SJCRH30 (cell line): ENCODE results near the gene GOLGA6L10. TPM values are rescaled to one million over a fixed set of nuclear protein-coding genes. Genes with fewer than 3 reads are reported as not detected.
"Not testable (repeated sequence)": the region's sequence is repeated elsewhere in the genome, so short reads cannot be mapped to it uniquely, and the experiment has no call there.

Experiments used
- DNase-seq, 2 experiments: peaks; one replicate each; pipeline ENCODE4 v3.0.0-alpha.2; 2015 to 2020
- H3K27ac ChIP-seq: fragments of 250-450 bp; sonication (Bioruptor Pico); 2 replicates; pipeline ENCODE4 v1.5.1; 2020; ENCODE audit warnings: mild to moderate bottlenecking, moderate library complexity
- H3K27me3 ChIP-seq: fragments of 250-450 bp; sonication (Bioruptor Pico); 2 replicates; pipeline ENCODE4 v1.5.1; 2020; ENCODE audit warnings: mild to moderate bottlenecking, moderate library complexity
- H3K36me3 ChIP-seq: fragments of 250-450 bp; sonication (Bioruptor Pico); 2 replicates; pipeline ENCODE4 v1.5.1; 2020; ENCODE audit warnings: mild to moderate bottlenecking, moderate library complexity
- H3K4me1 ChIP-seq: fragments of 250-450 bp; sonication (Bioruptor Pico); 2 replicates; pipeline ENCODE4 v1.5.1; 2020; ENCODE audit warnings: mild to moderate bottlenecking, moderate library complexity
- H3K4me3 ChIP-seq: fragments of 250-450 bp; sonication (Bioruptor Pico); 2 replicates; pipeline ENCODE4 v1.5.1; 2020; ENCODE audit warnings: mild to moderate bottlenecking, moderate library complexity
- H3K9me3 ChIP-seq: fragments of 250-450 bp; sonication (Bioruptor Pico); replicated peaks from 2 replicates; pipeline ENCODE4 v1.5.1; 2020; ENCODE audit warnings: mild to moderate bottlenecking, moderate library complexity
- total RNA-seq: library from RNA; depleted of rRNA; stranded (reverse); fragments of >200 nt; shearing (Covaris generic); gene quantifications from 2 replicates; pipeline ENCODE4 v1.2.3, GENCODE V29; 2014; rRNA removed

Gene GOLGA6L10
- total RNA-seq, 1 experiment from 2014 or later = 0.10 TPM

DNA sequence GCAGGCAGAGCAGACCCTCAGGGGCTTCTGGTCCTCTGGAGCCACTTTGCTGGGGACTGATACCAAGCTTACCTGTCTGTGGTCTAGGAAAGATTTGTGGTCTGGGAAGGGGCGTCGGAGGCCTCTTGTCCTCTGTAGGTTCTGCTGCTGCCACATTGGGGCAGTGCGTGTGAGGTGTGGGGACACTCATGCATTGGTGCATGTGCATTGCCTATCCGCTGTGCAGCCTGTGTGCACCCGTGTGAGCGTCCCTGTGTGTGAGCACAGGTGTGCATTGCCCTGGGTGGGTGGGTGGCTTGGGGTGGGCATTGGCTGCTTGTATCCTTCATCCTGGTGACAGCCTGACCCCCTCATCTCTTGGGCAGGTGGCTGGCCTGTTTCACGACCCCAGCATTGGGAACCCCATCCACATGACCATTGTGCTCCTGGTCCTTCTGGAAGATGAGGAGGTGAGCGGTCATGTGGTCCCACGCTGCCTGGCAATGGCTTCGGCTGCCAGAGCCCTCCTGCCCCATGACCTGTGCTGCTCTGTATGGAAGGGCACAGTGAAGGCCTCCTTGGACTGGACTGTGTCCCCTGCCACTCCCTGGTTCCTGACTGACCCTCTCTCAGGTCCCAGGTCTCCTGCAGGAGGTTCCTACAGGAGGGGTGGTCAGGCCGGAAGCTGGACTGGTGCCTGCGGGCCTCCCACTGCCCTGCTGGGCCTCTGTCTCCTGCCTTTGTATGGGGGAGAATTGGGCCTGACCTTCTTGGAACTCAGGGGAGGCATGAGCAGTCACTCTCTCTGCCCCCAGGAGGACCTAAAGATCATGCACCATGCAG lies 45.1 kb downstream of the GOLGA6L10 start:
- 0 out of 2 replicates have a peak, but pooled peaks cover 3% of the 10 kb centered on the region for H3K27me3 ChIP-seq
- no peaks in the 10 kb centered on the region for H3K4me1 ChIP-seq
- H3K9me3 ChIP-seq = no peaks in the 10 kb centered on the region
- no peak overlapping the region for H3K4me3 ChIP-seq
- H3K36me3 ChIP-seq = no peaks in the 10 kb centered on the region
- H3K27ac ChIP-seq = no peak overlapping the region
- DNase-seq = no peak

DNA sequence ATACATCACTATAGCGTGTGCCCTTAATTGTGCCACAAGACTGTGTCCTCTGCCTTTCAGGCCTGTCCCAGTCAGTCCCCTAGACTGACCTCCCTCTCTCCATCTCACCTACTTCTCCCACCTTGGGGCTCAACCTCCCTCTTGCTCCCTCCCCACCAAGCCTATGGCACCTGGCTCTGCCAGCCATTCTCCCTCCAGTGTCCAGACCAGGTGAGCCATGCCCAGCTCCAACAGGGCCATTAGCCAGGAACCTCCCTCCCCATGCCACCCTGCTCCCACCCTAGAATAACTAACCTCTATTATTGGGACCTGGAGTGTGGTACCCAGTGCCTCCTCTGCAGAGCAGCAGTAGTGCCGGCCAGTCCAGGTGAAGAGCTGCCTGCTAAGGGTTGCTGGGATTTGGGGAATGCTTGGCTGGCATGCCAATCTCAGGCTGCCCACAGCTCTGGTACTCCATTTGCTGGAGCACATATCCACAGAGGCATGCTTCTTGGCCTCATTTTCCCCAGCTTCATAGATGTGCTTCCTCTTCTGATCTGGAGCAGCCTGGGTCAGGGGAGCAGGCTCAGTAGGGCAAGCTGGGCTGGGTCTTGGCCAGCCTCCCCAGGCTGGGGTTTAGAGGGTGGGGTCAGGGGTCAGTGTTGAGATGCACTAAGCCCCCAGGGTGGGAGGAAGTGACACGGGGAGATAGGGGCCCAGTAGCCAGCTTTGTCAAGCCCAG lies 47.8 kb downstream of the GOLGA6L10 start:
- H3K36me3 ChIP-seq = no peaks in the 10 kb centered on the region
- H3K4me3 ChIP-seq = no peak overlapping the region
- no peaks in the 10 kb centered on the region for H3K4me1 ChIP-seq
- DNase-seq = no peak
- no peaks in the 10 kb centered on the region for H3K27me3 ChIP-seq
- H3K27ac ChIP-seq = no peak overlapping the region
- H3K9me3 ChIP-seq = no peaks in the 10 kb centered on the region

DNA sequence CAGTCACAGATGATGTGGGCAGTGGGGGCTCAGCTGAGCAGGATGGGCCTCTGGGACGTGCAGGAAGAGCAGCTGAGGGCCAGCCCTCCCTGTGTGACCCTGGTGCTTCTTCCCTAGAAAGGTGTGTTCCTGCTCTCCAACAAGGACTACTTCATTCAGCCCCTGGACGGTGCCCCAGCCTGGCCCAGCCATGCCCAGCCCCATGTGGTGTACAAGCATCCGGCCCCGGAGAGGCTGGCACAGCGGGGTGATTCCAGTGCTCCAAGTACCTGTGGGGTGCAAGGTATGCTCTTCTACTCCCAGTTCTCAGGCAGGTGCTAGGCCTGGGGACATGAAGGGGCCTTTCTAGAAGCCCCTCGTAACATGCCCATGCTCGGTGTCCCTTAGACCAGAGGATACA lies 48.4 kb downstream of the GOLGA6L10 start:
- no peak overlapping the region for H3K4me3 ChIP-seq
- no peaks in the 10 kb centered on the region for H3K36me3 ChIP-seq
- no peak overlapping the region for H3K27ac ChIP-seq
- DNase-seq = no peak
- no peaks in the 10 kb centered on the region for H3K9me3 ChIP-seq
- H3K4me1 ChIP-seq = no peaks in the 10 kb centered on the region
- H3K27me3 ChIP-seq = no peaks in the 10 kb centered on the region

DNA sequence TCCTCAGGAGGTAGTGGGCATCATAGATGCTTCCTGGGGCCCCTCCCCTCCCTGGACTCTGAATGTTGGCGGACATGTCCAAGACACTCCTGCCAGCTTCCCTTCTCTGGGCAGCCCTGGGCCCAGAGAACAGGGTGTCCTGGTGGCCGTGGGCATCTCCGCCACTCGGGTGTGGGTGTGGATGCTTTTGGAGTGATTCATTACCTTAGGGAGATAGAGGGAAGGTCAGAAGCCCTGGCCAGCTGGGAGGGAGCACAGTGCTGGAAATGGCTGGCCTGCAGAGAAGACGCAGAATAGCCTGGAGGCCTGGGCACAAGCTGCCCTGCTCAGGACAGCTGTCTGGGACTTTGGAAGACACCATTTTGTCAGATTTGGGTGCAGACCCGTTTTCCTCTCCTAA lies 48.9 kb downstream of the GOLGA6L10 start:
- not testable (repeated sequence) for H3K9me3 ChIP-seq, H3K4me3 ChIP-seq, DNase-seq, H3K27ac ChIP-seq, H3K27me3 ChIP-seq, H3K4me1 ChIP-seq, H3K36me3 ChIP-seq

DNA sequence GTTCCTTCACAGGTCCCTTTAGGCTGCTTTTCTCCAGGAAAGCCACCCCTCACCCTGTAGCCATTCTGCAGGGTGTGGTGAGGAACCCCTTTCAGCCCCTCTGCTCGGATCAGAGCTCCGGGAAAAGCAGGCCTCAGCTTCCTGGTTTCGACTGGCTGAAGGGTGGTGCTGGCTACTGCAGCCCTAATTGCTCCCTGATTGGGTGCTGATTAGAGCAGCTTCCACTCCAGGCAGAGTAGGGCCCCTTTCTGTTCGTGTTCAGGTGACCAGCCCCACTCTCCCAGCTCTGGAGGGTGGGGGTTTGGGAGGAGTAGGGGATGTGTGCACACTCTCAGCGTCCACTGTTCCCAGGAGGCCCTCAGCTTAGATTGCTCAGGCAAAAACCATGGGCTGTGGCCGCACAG lies 49.8 kb downstream of the GOLGA6L10 start:
- not testable (repeated sequence) for H3K9me3 ChIP-seq, DNase-seq, H3K4me1 ChIP-seq, H3K27ac ChIP-seq, H3K36me3 ChIP-seq, H3K27me3 ChIP-seq, H3K4me3 ChIP-seq

DNA sequence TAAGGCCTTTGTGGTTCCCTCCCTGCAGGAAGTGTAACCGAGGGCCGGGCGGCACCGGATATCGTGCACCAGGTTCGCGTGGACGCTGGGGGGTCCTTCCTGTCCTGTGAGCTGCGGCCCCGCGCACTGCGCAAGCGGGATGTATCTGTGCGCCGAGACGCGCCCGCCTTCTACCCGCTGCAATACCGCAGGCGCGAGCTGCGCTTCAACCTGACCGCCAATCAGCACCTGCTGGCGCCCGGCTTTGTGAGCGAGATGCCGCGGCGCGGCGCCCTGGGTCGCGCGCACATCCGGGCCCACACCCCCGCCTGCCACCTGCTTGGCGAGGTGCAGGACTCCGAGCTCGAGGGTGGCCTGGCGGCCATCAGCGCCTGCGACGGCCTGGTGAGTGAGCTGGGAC lies 50.8 kb downstream of the GOLGA6L10 start:
- Histone ChIP-seq H3K27me3 (no peaks in the 10 kb centered on the region), H3K27ac (no peak overlapping the region), H3K4me3 (no peak overlapping the region), H3K9me3 (no peaks in the 10 kb centered on the region), H3K36me3 (no peaks in the 10 kb centered on the region), H3K4me1 (no peaks in the 10 kb centered on the region)
- no peak for DNase-seq

DNA sequence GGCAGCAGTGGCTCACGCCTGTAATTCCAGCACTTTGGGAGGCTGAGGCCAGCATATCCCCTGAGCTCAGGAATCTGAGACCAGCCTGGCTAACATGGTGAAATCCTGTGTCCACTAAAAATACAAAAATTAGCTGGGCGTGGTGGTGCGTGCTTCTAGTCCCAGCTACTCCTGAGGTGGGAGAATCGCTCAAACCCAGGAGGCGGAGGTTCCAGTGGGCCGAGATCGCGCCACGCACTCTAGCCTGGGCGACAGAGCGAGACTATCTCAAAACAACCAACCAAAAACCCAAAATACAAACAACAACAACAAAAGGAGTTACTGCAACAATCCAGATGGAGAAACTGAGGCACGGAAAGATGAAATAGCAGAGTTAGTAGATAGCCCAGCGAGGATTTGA lies 51.2 kb downstream of the GOLGA6L10 start:
- Histone ChIP-seq H3K9me3 (no peaks in the 10 kb centered on the region), H3K27ac (no peak overlapping the region), H3K36me3 (no peaks in the 10 kb centered on the region), H3K4me1 (no peaks in the 10 kb centered on the region), H3K27me3 (no peaks in the 10 kb centered on the region), H3K4me3 (no peak overlapping the region)
- DNase-seq = no peak

DNA sequence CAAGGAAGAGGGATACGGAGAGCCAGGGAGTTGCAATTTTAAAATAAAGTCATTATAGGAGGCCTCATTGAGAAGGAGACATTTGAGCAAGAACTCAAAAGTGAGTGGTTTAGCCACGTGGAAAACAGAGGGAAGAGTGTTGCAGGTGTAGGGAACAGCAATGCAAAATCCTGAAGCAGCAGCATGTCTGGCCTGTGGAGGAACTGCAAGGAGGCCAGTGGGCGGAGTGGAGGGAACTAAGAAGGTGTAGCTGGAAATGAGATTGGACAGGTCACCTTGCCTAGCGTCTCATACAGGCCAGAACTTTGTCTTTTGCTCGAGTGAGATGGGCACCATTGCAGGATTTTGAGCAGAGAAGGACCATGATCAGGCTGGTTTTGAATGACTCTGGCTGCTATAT lies 51.7 kb downstream of the GOLGA6L10 start:
- no peak for DNase-seq
- H3K9me3 ChIP-seq = no peaks in the 10 kb centered on the region
- H3K36me3 ChIP-seq = no peaks in the 10 kb centered on the region
- H3K4me3 ChIP-seq = no peak overlapping the region
- H3K4me1 ChIP-seq = no peaks in the 10 kb centered on the region
- no peak overlapping the region for H3K27ac ChIP-seq
- no peaks in the 10 kb centered on the region for H3K27me3 ChIP-seq

DNA sequence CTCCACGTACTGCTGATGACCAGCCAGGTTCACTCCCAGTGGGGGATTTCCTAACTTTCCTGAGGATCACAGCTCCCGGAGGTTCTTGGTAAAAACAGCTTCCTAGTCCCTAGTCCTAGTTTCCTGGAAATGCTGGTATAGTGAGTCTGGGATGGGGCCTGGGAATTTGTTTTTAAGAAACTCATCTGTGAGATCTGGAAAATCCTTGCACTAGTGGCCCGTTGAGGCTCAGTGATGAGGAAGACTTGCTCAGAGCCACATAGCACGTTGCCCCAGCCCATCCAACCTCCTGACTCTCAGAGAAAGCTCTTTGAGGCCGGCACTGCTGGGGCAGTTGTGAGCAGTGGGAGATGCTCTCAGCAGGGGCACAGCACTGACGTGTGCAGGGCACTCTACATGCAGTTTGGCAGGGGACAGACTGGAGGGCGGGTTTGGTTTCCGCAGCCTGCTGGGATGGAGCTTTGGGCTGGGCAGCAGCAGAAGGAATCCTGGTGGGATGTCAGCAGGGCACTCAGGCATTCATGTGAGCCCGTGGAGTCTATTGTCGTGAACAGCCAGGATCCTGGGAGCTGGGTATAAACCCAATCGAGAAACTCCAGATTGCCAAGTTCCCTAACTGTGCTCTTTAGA lies 55.1 kb downstream of the GOLGA6L10 start:
- Histone ChIP-seq H3K36me3 (no peaks in the 10 kb centered on the region), H3K4me1 (no peaks in the 10 kb centered on the region), H3K27me3 (no peaks in the 10 kb centered on the region), H3K27ac (no peak overlapping the region), H3K9me3 (no peaks in the 10 kb centered on the region), H3K4me3 (no peak overlapping the region)
- DNase-seq = no peak

DNA sequence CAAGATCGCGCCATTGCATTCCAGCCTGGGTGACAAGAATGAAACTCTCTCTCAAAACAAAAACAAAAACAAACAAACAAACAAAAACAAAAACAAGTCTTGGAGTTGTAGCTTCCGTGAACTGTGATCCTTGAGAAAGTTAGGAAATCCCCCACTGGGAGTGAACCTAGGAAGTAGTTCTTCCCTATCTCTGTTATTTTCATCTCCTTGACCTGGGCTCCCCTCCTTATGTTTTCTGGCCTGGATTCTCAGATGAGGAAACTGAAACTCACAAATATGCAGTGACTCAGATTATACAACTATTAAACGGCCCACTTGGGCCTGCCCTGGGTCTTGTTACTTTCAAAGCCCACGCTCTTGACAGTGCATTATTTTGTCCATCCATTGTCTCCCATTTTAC lies 57.0 kb downstream of the GOLGA6L10 start:
- no peak overlapping the region for H3K4me3 ChIP-seq
- H3K4me1 ChIP-seq = no peaks in the 10 kb centered on the region
- no peaks in the 10 kb centered on the region for H3K27me3 ChIP-seq
- H3K27ac ChIP-seq = no peak overlapping the region
- H3K36me3 ChIP-seq = no peaks in the 10 kb centered on the region
- no peaks in the 10 kb centered on the region for H3K9me3 ChIP-seq
- no peak for DNase-seq

Other genes with a start within 250 kb of the GOLGA6L10 start
- 25.6 and 26.2 TPM in 2 replicates for gene EFL1, start 86.7 kb downstream of the GOLGA6L10 start, total RNA-seq
- gene SAXO2, start 86.7 kb downstream of the GOLGA6L10 start, total RNA-seq = 0.10 and 0.46 TPM in 2 replicates
- gene GOLGA6L9, start 80.3 kb upstream of the GOLGA6L10 start, total RNA-seq = 4.7 and 7.3 TPM in 2 replicates
- gene RPS17, start 191.0 kb upstream of the GOLGA6L10 start, total RNA-seq = 5,360 and 5,605 TPM in 2 replicates